ENCODE results near the gene PRPF8. TPM values are rescaled to one million over a fixed set of nuclear protein-coding genes. Genes with fewer than 3 reads are reported as not detected.

The PRPF8 gene
- total and polyA plus RNA-seq, 10 of the 15 experiments (the other 5 are each of a cell fraction or from before 2014, with no cell fraction given) = 77.2 to 337 (median 162) TPM

- TF ChIP-seq NKRF (conservative IDR thresholded peaks at IDR 0.05) (no peak), CEBPB (IDR thresholded peaks at IDR 0.05; ENCODE audit: borderline replicate concordance in 1 of 2, low read depth in 2 of 2, low read length in 2 of 2) (no peak), IKZF1 (conservative IDR thresholded peaks at IDR 0.05) (peak; percentile 63), SIN3A (IDR thresholded peaks at IDR 0.05; ENCODE audit: low read depth, low read length) (no peak), SUPT20H (IDR thresholded peaks at IDR 0.05; ENCODE audit: borderline replicate concordance, control insufficient read depth, low read depth, low read length) (no peak), ZNF207 (IDR thresholded peaks at IDR 0.05; ENCODE audit: borderline replicate concordance) (no peak), CEBPZ (IDR thresholded peaks at IDR 0.05; ENCODE audit: low read depth, low read length) (no peak), SREBF1 (IDR thresholded peaks at IDR 0.05; ENCODE audit: low read length) (no peak), EED (IDR thresholded peaks at IDR 0.05; ENCODE audit: low read depth) (no peak), CHD2 (IDR thresholded peaks at IDR 0.05; ENCODE audit: borderline replicate concordance, low read depth, low read length) (no peak), RUNX3 (IDR thresholded peaks at IDR 0.05; ENCODE audit: low read length) (no peak), NFIC (IDR thresholded peaks at IDR 0.05; ENCODE audit: low read depth, low read length) (no peak), EP300 (IDR thresholded peaks at IDR 0.05; ENCODE audit: borderline replicate concordance in 1 of 2, control insufficient read depth in 1 of 2, low read depth in 2 of 2, low read length in 2 of 2) (no peak), CBX3 (IDR thresholded peaks at IDR 0.05; ENCODE audit: borderline replicate concordance, low read depth) (no peak)
These were observed 25.5 kb upstream of the PRPF8 start, which contains the start of gene TLCD2 (continued) for GRCh38 chr17:1709971-1710806.
